Measurements from ENCODE around the gene MYF5.

DNA sequence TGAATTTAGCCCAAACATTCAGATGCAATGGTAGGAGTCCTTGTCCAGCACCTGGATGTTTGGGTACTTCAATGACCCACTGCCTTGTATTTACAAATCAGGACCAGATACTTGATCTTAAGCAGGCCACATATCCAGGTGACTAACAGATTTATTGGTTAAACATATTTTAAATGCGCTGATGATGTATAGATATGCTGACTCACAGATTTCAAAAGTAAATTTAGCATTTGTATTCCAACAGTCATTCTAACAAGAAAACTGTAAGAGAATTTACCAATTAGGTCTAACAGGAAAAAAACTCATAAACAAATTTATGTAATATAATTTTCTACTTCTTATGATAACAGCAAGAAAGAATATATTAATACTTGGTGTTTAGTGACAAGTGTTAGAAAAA, 38.7 kb upstream of the MYF5 start:
- TF ChIP-seq EZH2 (IDR thresholded peaks at IDR 0.05; ENCODE audit: insufficient read depth, poor library complexity, severe bottlenecking) (no peak), EZH2phosphoT487 (IDR thresholded peaks at IDR 0.05; ENCODE audit: insufficient read depth, low read depth) (no peak)
